HG02610 (cell line): Measurements from ENCODE around the gene PRDM16.

Experiments
- ATAC-seq: cut with Tn5 transposase; IDR thresholded peaks from one replicate; pipeline ENCODE4 v1.9.1; 2021; ENCODE audit warnings: mild to moderate bottlenecking, moderate library complexity; ENCODE audit not compliant: unreplicated experiment

The PRDM16 gene

GRCh38 chr1:3433596-3434320 is 364.8 kb downstream of the PRDM16 start:
- ATAC-seq = no peak

GRCh38 chr1:3434406-3435110 is 365.6 kb downstream of the PRDM16 start:
- no peak for ATAC-seq

- ATAC-seq = no peak
Measured at GRCh38 chr1:3435666-3436065, 366.7 kb downstream of the PRDM16 start.

- no peak for ATAC-seq
Measured at GRCh38 chr1:3436451-3436850, 367.4 kb downstream of the PRDM16 start.

- no peak for ATAC-seq
Measured at GRCh38 chr1:3436901-3437300, 367.9 kb downstream of the PRDM16 start.

- no peak for ATAC-seq
Measured at GRCh38 chr1:3438661-3439180, 369.7 kb downstream of the PRDM16 start.

GRCh38 chr1:3439346-3440299 is 370.6 kb downstream of the PRDM16 start:
- ATAC-seq = no peak

- ATAC-seq = no peak
Measured at GRCh38 chr1:3440300-3440681, 371.3 kb downstream of the PRDM16 start.

- no peak for ATAC-seq
Measured at GRCh38 chr1:3440711-3441409, 371.9 kb downstream of the PRDM16 start.

- no peak for ATAC-seq
Measured at GRCh38 chr1:3441410-3441847, 372.4 kb downstream of the PRDM16 start.

GRCh38 chr1:3441880-3442279 is 372.9 kb downstream of the PRDM16 start:
- ATAC-seq = no peak

GRCh38 chr1:3442331-3442730 is 373.3 kb downstream of the PRDM16 start:
- ATAC-seq = no peak

GRCh38 chr1:3442901-3443300 is 373.9 kb downstream of the PRDM16 start:
- ATAC-seq = no peak

- ATAC-seq = no peak
Measured at GRCh38 chr1:3443807-3444206, 374.8 kb downstream of the PRDM16 start.

- no peak for ATAC-seq
Measured at GRCh38 chr1:3444298-3444697, 375.3 kb downstream of the PRDM16 start.

GRCh38 chr1:3444736-3445135 is 375.7 kb downstream of the PRDM16 start:
- no peak for ATAC-seq

- ATAC-seq = no peak
Measured at GRCh38 chr1:3450202-3450863, 381.3 kb downstream of the PRDM16 start.

GRCh38 chr1:3450983-3451382 is 382.0 kb downstream of the PRDM16 start:
- no peak for ATAC-seq

- ATAC-seq = no peak
Measured at GRCh38 chr1:3451994-3452865, 383.2 kb downstream of the PRDM16 start.
